GM18505 (cell line): Measurements from ENCODE around the gene SVIP.

ENCODE experiments used
- ATAC-seq: cut with Tn5 transposase; IDR thresholded peaks from one replicate; pipeline ENCODE4 v1.9.1; 2021; ENCODE audit not compliant: unreplicated experiment
- POLR2A ChIP-seq: IDR thresholded peaks from 4 replicates; pipeline ENCODE4 v1.6.1; 2011; ENCODE audit warnings: borderline replicate concordance; ENCODE audit not compliant: insufficient read depth, insufficient read length; ENCODE audit errors: extremely low read depth

The SVIP gene, protein sequence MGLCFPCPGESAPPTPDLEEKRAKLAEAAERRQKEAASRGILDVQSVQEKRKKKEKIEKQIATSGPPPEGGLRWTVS

GRCh38 chr11:22829231-22830081 is at the start of gene SVIP:
SVIP (minus strand) TSS chr11:22829801; CDS start chr11:22829748, 53 bp downstream.
- peak; percentile 69 for TF ChIP-seq POLR2A
- peak; percentile 93 for ATAC-seq

- ATAC-seq, result no peak
Measured at GRCh38 chr11:22878604-22879003, 49.0 kb upstream of the SVIP start.

DNA sequence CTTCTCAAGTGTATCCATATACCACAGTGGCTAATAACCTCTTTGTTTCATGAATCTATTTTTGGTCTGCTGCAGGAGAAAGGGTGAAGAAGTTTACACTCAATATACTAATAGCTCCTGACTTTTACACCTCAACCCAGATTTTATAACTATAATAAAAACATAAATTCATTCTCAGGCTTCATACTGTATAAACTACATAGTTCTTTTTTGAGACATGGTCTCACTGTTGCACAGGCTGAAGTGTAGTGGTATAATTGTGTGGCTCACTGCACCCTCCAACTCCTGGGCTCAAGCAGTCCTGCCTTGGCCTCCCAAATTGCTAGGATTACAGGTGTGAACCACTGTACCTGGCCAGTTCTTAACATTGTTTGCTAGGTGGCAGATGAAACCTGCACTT is 48.4 kb upstream of the SVIP start:
- no peak for TF ChIP-seq POLR2A
- ATAC-seq, result no peak

More at GRCh38 chr11:22878604-22879003, 49.0 kb upstream of the SVIP start:
- no peak for TF ChIP-seq POLR2A

DNA sequence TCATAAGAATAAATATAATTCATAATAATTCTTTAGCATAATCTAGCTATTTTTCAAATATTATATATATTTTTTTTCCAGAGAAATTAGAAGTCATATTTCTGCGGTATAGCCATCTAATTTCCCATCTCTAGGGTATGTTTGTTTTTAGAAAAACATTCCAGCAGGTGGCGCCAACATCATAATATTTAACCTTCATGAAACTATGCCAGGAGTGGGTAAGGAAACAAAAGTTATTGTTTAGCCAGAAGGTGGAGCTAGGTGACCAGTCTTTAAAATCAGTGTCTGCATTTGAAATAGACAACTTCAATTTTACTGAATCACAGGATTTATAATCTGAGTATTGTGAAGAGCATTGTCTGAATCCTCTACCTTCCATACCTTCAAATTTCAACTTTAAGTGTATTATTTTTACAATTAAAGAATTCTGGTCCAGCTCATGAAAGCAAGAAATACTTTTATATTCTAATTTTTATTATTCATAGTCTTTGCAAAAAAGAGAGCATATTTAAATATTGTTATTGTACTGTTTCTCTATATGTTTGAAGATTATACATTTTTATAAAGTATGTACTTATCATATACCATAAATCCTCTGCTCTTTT is 46.4 kb upstream of the SVIP start:
- no peak for TF ChIP-seq POLR2A
- peak; percentile 99 for ATAC-seq

DNA sequence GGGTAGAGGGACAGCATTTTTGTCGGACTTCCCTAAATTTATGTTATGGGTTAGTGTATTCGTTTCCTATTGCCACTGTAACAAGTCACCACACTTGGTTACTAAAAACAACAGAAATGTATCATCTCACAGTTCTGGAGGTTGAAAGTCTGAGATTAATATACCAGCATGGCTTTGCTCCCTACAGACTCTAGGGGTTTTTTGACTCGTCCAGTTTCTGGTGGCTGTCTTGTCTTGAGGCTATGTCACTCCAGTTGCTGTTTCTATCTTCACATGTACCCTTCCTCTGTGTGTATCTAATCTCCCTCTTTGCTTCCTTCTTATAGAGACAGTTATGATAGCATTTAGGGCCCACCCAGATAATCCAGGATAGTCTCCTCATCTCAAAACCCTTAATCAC is 39.7 kb upstream of the SVIP start:
- ATAC-seq, result no peak
- TF ChIP-seq POLR2A, result no peak

DNA sequence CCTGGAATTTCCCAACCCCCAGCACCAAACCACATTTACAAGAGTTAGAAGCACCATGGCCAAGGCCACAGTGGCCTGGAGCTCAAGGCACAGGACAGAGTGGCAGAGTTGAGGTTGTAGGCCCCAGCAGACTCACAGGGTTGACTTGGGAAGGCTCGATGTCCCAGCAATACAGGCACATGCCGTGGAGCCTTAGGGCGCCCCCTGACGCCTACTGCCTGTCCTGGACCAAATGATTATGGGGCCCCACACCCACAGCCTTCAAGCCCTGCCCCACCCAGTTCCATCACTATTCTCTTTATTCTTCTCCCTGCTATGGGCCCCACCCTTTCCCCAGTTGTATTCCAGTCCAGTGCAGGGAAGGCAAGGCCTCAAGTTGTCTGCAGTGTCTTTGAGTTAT is 30.6 kb upstream of the SVIP start, which contains the start of gene CCDC179:
Gene CCDC179, minus strand, starts transcription at position 234 of the 400 bp plus-strand sequence. Its CDS starts 53 bp downstream, at position 181.
- ATAC-seq, result no peak
- no peak for TF ChIP-seq POLR2A

GRCh38 chr11:22859756-22860155 is 30.2 kb upstream of the SVIP start:
- ATAC-seq, result no peak
- TF ChIP-seq POLR2A, result no peak

DNA sequence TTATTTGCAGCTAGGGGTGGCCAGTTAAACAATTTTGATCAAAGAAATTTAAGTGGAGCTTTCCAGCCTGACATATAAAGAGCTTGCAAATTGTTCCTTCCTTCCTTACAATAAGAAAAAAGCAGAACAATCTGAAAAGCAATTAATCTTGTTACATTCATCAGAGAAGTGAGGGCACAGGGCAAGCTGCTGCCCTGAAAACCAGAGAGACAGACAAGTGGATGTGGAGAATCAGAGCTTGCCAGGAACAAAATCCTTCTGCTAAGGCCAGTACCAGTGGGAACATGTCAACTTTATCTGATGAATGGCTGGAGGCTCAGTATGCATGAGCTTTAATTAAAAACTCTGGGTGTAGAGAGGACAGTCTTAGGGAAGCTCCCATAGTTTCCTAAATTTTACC is 21.9 kb upstream of the SVIP start:
- TF ChIP-seq POLR2A, result no peak
- no peak for ATAC-seq

- no peak for ATAC-seq
- no peak for TF ChIP-seq POLR2A
Measured at GRCh38 chr11:22846726-22847125, 17.1 kb upstream of the SVIP start.

- TF ChIP-seq POLR2A, result no peak
- ATAC-seq, result no peak
Measured at GRCh38 chr11:22832315-22833015, 2.9 kb upstream of the SVIP start.

GRCh38 chr11:22830082-22830414 is 447 bp upstream of the SVIP start:
- no peak for ATAC-seq
- TF ChIP-seq POLR2A, result no peak

DNA sequence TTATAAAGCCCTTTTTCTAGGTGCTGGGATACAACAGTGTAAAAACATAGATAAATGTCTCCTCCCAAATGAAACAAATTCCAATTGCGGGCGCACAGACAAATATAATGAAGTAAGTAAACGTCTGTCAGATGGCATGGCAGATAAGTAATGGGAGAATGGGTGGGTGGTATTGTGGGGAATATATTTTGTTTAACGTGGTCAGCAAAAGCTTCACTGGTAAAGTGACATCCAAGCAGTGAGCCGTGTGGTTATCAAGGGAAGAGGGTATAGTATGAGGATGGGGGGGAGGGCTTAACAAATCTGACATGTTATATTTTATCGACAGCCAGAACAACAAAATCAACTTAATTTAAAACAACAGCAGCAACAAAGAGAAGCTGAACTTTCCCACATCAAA is 1.2 kb downstream of the SVIP start:
- ATAC-seq, result no peak
- TF ChIP-seq POLR2A, result no peak

- TF ChIP-seq POLR2A, result no peak
- no peak for ATAC-seq
Measured at GRCh38 chr11:22822203-22822602, 7.4 kb downstream of the SVIP start.
